ENCODE measurements around the gene CERS6.

Gene CERS6

GRCh38 chr2:168480825-168481585 is 24.9 kb downstream of the CERS6 start:
- in situ Hi-C loops (cut with MboI; ENCODE audit: low pct_unique_long_range_greater_than_20kb, low sequenced_read_pairs, unreplicated experiment), result no loop called here
- no peak for TF ChIP-seq CTCF (IDR thresholded peaks at IDR 0.05; ENCODE audit: extremely low read depth, insufficient read depth, missing control alignments)
- DNase-seq (ENCODE audit: low spot score), result no peak

GRCh38 chr2:168482269-168482668 is 26.2 kb downstream of the CERS6 start:
- in situ Hi-C loops (cut with MboI; ENCODE audit: low pct_unique_long_range_greater_than_20kb, low sequenced_read_pairs, unreplicated experiment), result no loop called here
- no peak for DNase-seq (ENCODE audit: low spot score)
- no peak for TF ChIP-seq CTCF (IDR thresholded peaks at IDR 0.05; ENCODE audit: extremely low read depth, insufficient read depth, missing control alignments)

- DNase-seq (ENCODE audit: low spot score), result no peak
- TF ChIP-seq CTCF (IDR thresholded peaks at IDR 0.05; ENCODE audit: extremely low read depth, insufficient read depth, missing control alignments), result no peak
- in situ Hi-C loops (cut with MboI; ENCODE audit: low pct_unique_long_range_greater_than_20kb, low sequenced_read_pairs, unreplicated experiment), result no loop called here
These were observed 27.1 kb downstream of the CERS6 start for GRCh38 chr2:168482952-168483831.

GRCh38 chr2:168486477-168486876 is 30.4 kb downstream of the CERS6 start:
- no peak for TF ChIP-seq CTCF (IDR thresholded peaks at IDR 0.05; ENCODE audit: extremely low read depth, insufficient read depth, missing control alignments)
- no peak for DNase-seq (ENCODE audit: low spot score)
- in situ Hi-C loops (cut with MboI; ENCODE audit: low pct_unique_long_range_greater_than_20kb, low sequenced_read_pairs, unreplicated experiment), result no loop called here

- no peak for TF ChIP-seq CTCF (IDR thresholded peaks at IDR 0.05; ENCODE audit: extremely low read depth, insufficient read depth, missing control alignments)
These were observed 34.2 kb downstream of the CERS6 start for GRCh38 chr2:168490015-168490874.

More at GRCh38 chr2:168490015-168490874, 34.2 kb downstream of the CERS6 start:
- peak; percentile 58 for DNase-seq (ENCODE audit: low spot score)
- in situ Hi-C loops (cut with MboI; ENCODE audit: low pct_unique_long_range_greater_than_20kb, low sequenced_read_pairs, unreplicated experiment), result no loop called here
